NCI-H1417 treated with DMSO at 0.1 percent for 48 hours (cell line): ENCODE data around the gene DNAJB1.
"Not testable (repeated sequence)": the region's sequence is repeated elsewhere in the genome, so short reads cannot be mapped to it uniquely, and the experiment has no call there.

Source experiments
- DNase-seq: peaks from one replicate; lab custom pipeline; 2025; lab: John Stamatoyannopoulos, UW

DNAJB1 gene

DNA sequence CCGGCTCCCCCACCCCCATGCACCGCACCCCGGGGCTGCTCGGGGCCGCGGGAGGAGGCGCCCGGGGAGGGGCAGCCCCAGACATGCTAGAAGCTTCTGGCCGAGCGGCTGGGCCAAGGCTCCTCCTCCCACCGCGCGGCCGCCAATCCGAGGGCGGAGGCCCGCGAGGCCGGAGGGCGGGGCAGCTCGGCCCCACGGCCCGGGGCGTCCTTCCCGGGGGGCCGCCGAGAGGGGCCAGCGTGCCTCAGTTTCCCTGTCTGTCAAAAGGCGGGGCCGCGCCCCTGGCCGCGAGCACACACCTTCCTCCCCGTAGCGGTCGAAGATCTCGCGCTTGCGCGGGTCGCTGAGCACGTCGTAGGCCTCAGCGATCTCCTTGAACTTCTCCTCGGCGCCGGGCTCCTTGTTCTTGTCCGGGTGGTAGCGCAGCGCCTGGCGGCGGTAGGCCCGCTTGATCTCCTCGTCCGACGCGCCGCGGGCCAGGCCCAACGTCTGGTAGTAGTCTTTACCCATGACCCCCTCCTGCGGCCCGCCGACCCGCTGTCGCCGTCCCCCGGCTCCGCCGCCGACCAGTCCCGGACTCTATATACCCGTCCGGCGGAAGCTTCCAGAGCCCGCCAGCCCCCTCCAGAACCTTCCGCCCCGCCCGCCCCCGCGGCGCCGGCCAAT, at the start of gene DNAJB1:
Gene DNAJB1, minus strand, starts transcription at position 558 of the 666 bp plus-strand sequence. Its CDS starts 48 bp downstream, at position 510.
- DNase-seq, result peak; percentile 65

DNA sequence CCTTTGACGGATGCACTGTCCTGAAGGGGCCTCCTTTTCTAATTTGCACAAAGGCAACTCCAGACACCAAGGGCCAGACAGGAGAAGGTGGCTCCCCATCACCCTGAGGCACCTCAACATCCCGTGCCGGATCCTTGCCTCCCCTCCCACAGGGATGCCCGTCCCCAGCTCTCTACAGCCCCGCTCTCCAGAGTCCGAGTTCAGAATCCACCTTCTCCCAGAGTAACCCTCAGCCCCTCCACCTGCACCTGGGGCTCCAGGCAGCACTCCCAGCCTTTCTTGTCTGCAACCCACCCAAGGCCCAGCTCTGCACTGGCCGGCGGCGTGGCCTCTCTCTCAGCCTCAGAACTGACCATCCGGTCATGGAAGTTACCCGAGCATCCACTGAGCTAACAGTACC, 48.9 kb upstream of the DNAJB1 start:
- DNase-seq, result no peak

DNA sequence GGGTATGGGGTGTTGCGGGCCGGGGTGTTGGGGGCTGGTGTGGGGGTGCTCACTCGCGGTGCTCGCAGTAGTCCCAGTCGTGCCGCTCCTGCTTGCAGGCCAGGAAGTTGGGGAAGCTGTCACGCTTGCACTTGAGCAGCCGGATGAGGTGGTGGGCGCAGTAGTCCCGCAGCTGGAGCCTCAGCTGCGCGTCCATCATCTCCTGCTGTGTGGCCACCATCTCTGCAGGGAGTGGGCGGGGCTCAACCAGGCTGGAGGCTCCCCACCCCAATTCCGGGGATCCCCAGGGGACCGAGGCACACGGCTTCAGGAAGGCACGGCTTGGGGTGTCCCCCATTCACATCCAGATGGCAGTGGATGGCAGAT, 48.5 kb upstream of the DNAJB1 start:
- no peak for DNase-seq

DNA sequence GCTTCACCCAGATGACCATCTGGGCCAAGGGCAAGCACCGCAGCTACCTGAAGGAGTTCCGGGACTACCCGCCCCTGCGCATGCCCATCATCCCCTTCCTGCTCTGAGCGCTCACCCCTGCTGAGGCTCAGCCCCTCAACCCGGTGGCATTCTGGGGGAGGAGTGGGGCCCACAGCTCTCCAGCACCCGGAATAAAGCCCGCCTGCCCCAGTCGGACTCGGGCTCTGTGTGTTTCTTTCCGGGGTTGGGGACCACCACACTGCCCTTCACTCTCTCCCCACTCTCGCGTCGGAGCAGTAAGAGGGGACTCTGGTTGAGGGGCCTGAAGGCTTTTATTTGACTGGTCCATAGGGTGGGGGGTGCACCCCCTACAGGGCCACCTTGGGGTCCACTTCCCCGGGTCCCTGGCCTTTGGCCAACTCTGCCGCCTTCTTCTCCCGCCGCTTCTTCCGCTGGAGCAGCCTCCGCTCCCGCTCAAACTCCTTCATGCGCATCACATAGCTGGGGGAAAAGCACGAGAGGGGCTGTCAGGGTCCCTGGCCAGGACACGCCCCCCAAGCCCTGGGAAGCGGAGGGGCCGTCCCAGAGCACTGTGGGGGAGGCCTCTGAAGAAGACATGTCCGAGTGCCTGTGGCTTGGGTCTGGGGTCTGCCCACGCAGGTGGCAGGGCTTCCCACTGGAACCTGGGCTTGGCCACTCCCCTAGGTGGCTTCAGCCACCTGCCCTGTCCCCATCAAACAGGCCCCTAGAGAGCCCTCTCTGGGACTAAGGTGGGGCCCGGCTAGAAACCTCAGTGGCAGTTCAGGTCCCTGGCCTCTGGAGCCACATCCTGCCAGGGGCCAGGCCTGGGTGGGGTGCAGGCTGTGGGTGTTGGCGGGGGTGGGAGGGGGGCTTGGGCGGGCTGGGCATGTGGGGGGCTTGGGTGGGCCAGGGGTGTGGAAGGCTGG, 47.8 kb upstream of the DNAJB1 start:
- no peak for DNase-seq

DNA sequence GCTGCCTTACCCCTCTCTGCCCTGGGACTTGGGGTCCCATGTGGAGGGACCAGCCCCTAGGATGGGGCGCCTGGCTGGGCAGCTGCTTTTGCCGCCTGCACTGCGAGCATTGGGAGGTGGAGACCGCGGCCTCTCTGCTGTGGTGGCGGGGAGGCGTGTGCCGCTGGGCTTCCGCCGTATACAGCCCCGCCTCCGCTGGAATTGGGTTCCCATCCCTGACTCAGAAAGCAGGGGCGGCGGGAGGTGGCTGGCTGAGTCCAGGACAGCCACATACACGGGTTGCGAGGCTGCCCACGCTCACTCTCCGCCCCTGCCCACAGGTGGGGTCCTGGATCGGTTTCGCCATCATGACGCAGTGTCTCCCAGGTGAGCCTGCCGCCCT, 47.1 kb upstream of the DNAJB1 start:
- no peak for DNase-seq

DNA sequence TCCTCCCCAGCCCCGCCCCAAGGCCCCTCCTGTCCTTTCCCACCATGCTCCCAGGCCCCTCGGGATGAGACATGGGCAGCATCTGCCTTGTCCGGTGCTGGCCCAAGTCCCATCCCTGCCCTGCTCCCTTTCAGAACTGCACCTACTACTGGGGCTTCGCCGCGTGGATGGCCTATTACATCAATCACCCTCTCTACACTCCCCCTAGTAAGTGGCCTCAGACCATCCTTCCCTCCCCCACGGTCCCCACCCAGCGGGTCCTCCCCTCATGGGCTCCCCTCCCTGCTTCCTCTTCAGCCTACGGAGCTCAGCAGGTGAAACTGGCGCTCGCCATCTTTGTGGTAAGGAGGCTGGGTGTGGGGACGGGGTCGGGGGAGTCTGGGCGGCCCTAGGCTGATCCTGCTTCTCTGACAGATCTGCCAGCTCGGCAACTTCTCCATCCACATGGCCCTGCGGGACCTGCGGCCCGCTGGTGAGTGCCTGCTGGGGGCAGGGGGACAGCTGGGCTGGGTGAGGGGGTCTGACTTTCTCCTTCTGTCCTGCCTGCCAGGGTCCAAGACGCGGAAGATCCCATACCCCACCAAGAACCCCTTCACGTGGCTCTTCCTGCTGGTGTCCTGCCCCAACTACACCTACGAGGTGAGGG, 46.6 kb upstream of the DNAJB1 start:
- not testable (repeated sequence) for DNase-seq

DNA sequence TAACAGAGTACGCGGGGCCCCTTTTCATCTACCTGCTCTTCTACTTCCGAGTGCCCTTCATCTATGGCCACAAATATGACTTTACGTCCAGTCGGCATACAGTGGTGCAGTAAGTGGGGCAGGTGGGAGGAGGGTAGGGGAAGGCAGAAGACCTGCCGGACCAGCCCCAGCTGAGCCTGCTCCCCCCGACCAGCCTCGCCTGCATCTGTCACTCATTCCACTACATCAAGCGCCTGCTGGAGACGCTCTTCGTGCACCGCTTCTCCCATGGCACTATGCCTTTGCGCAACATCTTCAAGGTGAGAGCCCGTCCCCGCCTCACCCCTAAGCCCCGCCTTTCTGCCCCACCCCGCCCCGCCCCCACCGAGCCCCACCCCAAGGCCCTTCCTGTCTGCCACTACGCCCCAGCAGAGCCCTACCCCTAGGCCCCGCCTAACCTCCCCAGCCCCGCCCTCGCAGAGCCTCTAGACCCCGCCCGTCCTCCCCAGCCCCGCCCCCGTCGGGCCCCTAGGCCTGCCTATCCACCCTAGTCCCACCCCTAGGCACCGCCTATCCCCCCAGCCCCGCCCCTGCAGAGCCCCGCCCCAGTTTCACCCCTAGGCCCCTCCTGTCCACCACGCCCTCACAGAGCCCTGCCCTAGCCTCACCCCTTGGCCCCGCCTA, 45.9 kb upstream of the DNAJB1 start:
- DNase-seq, result no peak

DNA sequence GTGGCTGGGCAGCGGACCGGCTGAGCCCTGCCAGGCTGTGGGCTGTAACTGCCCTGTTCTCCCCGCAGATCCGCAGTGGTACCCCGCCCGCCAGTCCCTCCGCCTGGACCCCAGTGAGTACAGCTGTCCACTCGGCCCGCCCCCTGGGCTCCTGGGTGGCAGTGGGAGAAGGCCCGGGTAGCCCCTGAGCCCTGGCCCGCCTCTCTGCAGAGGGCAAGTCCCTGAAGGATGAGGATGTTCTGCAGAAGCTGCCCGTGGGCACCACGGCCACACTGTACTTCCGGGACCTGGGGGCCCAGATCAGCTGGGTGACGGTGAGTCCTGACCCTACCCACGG, 45.4 kb upstream of the DNAJB1 start:
- DNase-seq, result no peak

DNA sequence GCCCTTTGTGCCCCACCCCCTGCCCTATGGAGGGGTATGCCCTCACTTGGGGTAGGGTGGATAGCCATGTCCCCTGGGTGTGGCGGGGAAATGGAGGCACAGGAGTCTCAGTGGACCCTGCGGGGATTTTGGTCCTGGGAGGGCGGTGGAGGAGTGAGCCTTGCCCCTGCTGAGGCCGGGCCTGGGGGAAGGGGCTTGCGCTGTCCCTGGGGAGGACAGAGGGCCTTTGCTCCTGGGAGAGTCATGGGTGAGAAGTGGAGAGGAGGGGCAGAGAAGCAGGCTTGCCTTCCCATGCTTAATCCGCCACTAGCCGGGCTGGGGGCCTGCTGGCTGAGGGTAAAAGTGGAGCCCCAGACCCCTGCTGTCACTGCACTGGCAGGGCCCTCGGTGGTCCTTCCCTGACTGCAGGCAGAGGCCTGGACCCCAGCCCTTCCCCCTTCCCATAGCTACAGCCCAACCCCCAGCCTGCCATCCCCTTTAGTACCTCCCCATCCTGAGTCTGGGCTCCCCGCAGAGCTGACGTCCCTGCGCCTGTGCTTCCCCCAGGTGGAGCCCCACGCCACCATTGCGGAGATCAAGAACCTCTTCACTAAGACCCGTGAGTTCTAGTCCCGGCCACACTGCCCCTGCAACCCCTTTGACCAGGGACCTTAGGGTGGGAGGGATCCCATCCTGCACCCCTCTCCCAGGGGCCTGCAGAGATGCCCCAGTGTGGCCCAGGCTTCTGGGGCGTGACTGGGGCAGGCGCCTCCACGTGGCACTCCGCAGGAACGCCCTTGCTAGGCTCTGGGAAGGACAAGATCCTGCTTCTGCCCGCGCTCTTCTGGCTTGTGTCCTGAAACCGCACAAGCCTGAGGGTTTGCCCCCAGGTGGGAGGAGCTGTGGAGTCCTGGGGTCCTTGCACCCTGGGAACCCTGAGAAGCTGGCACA, 44.7 kb upstream of the DNAJB1 start:
- no peak for DNase-seq

DNA sequence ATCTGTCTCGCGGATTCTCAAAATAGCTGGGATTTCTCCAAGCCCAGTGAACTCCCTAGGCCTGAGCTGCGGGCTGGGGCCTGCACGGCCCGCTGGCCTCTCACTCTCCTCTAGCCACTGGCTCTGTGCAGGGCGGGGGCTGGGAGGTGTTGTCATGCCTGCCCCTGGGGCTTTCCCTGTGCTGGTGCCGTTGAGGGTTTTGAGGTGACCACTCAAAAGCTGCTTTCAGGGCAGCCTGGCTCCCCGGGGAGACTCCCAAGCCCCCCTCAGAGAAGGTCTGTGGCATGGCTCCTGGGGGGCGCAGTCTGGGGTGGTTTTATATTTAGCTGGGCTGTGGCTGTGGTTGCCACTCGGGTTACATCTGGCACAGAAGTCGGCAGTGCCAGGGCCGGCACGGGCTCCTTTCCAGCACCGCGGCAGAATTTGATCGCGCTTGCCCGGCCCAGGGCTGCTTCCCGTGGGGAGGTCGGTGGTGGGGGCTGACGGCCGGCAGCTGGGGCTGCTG, 43.7 kb upstream of the DNAJB1 start:
- DNase-seq, result no peak

DNA sequence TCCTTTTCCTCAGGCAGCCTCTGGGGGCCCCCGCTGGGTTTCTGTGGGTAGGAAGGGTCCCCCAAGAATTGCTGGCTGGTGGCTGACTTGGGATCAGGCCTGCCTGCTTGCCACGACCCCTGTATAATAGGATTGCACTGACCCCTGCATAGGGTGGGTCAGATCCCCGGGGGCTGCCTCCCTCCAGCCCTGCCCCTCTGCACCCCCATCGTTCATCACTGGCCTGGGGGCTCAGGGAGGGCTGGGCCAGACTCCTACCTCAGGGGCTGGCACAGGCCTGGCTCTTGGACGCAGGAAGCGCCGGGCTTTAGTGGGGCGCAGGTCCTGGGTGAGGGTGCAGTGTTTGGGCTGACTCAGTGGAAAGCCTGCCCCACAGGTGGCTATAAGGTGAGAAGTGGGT, 43.1 kb upstream of the DNAJB1 start:
- no peak for DNase-seq

DNA sequence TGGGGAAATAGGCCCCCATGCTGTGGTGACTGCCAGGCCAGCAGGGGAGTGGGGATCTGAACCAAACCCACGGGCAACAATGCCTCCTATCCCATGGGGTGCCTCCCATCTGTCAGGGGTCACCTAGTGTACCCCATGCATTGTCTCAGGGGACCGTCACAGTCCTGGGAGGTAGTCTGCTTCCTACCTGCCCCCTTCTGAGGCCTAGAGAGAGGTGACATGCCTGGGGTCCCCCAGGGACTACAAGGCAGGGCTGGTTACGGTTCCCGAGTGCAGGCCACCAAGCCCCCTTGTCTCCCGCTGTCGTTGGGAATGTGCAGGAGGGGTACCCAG, 42.5 kb upstream of the DNAJB1 start:
- no peak for DNase-seq

DNA sequence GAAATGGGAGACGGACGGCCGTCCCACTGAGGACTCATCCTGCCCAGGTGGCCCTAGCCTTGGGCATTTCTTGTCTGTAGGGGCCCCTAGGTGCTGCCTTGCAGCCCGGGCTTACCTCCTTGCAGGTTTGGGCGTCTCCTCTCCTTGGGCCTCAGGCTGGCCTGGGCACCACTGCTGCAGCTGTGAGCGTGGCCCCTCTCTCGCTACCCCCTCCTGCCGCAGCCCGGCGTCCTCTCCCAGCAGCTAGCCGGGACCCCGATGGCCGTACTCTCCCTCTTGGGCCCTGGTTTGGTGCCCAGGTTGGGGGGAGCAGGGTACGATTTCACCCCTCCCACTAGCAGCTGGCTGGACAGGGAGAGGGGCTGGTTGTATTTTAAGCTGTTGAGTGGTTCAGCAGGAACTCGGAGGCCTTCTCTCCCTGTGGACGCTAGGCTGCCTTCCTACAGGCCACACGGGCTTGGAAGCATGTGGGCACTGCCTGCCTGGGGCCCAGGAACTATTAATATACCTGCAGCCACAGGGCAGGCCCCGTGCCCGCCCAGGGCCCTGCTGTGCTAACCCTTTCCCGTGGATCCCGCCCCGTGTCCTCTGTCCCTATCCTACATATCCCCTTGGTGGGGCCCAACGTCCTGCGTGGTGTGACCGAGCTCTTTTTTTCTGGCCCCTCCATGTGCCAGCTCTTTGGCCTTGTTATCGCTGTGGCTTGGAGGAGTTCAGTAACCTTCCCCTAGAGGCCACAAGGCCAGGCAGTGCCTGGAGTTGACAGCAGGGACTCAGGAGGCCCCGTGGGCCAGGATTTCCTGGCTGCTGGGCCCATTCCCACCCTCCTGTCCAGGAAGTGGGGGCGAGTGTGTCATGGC, 41.9 kb upstream of the DNAJB1 start:
- DNase-seq, result no peak

DNA sequence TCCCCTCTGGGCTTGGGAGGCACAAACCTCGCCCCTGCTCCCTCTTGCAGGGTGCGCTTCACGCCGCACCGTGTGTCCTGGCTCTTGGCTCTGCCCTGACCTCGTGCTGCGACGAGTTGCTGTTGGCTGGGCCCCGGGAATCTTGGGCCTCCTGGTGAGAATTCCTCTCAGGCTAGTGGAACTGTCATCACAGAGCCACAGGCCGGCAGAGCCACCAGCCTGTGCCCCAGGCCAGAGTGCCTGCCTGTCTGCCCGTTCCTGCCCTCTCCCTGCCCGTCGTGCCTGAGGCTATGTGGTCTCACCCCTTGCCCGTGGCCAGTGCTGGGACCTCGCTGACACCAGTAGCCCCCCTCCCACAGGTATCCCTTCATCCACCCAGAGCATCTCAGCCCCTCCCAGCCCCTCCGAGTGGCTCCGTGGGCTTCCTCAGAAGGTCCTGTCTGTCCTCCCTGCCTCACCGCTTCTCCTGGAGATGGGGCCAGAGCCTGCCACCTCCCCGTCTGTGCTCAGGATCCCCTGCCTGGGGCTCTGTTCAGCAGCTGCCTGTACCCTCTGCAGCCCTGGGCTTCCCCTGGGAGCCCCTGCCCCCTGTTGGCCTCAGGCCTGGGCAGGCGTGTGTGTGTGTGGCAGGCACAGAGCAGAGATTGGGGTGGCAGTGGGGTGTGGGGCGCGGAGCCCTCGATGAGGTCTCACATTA, 40.3 kb upstream of the DNAJB1 start:
- DNase-seq, result no peak

DNA sequence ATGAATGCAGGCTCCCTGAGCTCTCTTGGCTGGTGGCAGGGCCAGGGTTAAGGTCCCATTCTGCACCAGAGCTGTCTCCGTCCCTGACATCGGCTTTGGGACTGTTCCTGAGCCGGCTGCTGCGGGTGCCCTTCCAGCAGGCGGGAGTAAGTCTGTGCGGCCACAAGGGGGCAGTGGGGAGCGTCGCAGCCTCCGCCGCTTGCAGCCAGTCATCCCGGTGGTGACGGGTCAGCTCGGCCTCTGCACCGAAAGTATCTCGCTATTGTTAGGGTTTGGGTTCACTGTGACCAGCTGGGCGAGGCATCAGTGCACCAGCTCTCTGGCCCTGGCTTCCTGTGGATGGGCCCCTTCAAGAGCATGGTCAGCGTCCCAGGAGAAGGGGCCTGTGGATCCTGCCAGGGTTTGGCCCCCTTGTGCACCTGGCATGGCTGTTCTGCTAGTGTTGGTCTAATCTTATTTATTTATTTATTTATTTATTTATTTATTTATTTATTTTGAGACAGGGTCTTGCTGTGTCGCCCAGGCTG, 38.5 kb upstream of the DNAJB1 start:
- no peak for DNase-seq

DNA sequence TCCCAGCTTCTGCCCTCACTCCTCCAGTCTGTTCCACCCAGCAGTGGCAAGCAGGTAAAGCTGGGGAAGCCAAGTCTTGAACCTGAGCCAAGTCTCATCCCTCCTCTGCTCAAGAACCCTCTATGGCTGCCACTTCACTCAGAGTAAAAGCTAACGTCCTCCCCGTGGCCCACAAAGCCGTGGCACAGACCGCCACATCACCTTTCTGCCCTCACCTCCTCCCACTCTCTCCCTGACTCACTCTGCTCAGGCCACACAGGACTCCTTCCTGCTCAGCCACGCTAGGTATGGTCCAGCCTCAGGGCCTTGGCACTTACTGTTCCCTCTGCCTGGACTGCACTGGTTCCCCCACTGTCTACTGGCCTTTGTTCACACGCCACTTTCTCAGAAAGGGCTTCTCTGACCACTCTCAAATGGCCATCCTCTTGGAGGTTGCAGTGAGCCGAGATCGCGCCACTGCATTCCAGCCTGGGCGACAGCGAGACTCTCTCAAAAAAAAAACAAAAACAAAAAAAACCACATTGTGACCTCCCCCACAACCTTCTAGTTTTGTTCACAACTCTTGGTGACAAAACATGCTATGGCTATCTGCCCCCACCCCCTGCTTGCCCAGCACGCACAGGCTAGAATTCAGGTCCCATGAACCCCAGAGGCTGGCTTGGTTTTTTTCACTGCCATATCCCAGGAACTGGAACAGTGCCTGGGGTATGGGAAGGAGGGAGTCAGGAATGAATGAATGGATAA, 37.9 kb upstream of the DNAJB1 start:
- no peak for DNase-seq

DNA sequence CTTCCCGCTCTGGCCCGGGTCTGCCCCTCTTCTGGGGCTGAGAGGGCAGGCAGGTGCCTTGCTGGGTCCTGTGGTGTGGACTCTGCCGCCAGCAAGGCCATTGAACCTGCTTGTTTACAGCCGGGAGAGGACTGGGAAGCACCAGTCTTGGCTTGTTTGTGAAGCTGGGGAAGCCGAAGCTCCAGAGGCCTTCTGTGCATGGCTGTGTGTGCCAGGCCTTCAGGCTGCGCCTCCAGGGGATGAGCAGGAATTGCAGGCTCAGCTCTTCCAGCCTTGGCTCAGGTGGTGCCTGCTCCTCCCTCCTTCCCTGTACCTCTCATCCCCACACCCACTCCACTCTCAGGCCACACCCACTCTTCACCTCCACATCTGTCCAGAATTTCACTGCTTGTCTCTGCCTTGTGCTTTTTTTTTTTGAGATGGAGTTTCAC, 36.2 kb upstream of the DNAJB1 start:
- DNase-seq, result no peak

DNA sequence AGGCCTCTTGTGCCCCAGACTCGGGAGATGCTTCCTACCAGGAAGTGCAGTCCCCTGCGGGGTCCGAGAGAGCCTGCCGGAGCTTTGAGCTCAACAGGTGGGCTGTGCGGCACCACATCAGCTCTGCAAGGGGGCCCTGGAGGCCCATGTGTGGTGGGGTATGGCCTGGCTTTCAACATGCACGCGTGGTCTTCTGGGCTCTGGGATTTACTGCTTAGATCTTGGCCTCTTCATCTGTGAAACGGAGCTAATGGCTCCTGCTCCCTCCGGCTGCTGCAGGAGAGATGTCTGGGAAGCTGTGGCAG, 35.7 kb upstream of the DNAJB1 start:
- no peak for DNase-seq
